Hepatocyte (in vitro differentiated cells): ENCODE results near the gene UMAD1. TPM values are rescaled to one million over a fixed set of nuclear protein-coding genes. Genes with fewer than 3 reads are reported as not detected.
A peak's percentile ranks its signal among the peaks of the same experiment; 100 is the strongest.

ENCODE experiments used
- DNase-seq: peaks from one replicate; pipeline ENCODE4 v3.0.0-alpha.2; 2016; ENCODE audit warnings: low spot score
- H2AFZ ChIP-seq: fragments of 200-600 bp; sonication (generic); 2 replicates; pipeline ENCODE4 v1.6.0; 2016; ENCODE audit warnings: antibody characterized with exemption, mild to moderate bottlenecking
- H3K27ac ChIP-seq: fragments of 200-600 bp; sonication (generic); 2 replicates; pipeline ENCODE4 v1.5.1; 2016; ENCODE audit warnings: mild to moderate bottlenecking
- H3K27me3 ChIP-seq: fragments of 200-600 bp; sonication (generic); 2 replicates; pipeline ENCODE4 v1.6.1; 2016
- H3K36me3 ChIP-seq: fragments of 200-600 bp; sonication (generic); replicated peaks from 2 replicates; pipeline ENCODE4 v1.5.1; 2016; ENCODE audit warnings: low read depth; ENCODE audit not compliant: insufficient read depth
- H3K4me1 ChIP-seq: fragments of 200-600 bp; sonication (generic); 2 replicates; pipeline ENCODE4 v1.5.1; 2016; ENCODE audit warnings: mild to moderate bottlenecking, moderate library complexity; ENCODE audit not compliant: insufficient read depth
- H3K4me2 ChIP-seq: fragments of 200-600 bp; sonication (generic); 2 replicates; pipeline ENCODE4 v1.6.0; 2016
- H3K4me3 ChIP-seq: fragments of 200-600 bp; sonication (generic); 2 replicates; pipeline ENCODE4 v1.5.1; 2016; ENCODE audit warnings: mild to moderate bottlenecking
- H3K79me2 ChIP-seq: fragments of 200-600 bp; sonication (generic); 2 replicates; pipeline ENCODE4 v1.6.0; 2017; ENCODE audit warnings: mild to moderate bottlenecking
- H3K9me2 ChIP-seq: fragments of 200-600 bp; sonication (generic); replicated peaks from 2 replicates; pipeline ENCODE4 v1.6.0; 2017; ENCODE audit warnings: mild to moderate bottlenecking; ENCODE audit not compliant: insufficient read depth
- H3K9me3 ChIP-seq: fragments of 200-600 bp; sonication (generic); 2 replicates; pipeline ENCODE4 v1.5.1; 2016; ENCODE audit warnings: low read depth, mild to moderate bottlenecking
- H4K20me1 ChIP-seq: fragments of 200-600 bp; sonication (generic); 2 replicates; pipeline ENCODE4 v1.6.0; 2016; ENCODE audit warnings: mild to moderate bottlenecking; ENCODE audit not compliant: insufficient read depth, poor library complexity, severe bottlenecking
- EZH2 ChIP-seq: fragments of 200-600 bp; sonication (generic); IDR thresholded peaks from 2 replicates; pipeline ENCODE4 v1.6.1; 2016; ENCODE audit warnings: antibody characterized with exemption, mild to moderate bottlenecking, borderline replicate concordance
- EZH2phosphoT487 ChIP-seq: fragments of 200-600 bp; sonication (generic); IDR thresholded peaks from one replicate; pipeline ENCODE4 v1.6.1; 2018; ENCODE audit warnings: antibody characterized with exemption, mild to moderate bottlenecking, low read depth, moderate library complexity; ENCODE audit not compliant: unreplicated experiment, severe bottlenecking
- WGBS: methylation state at CpG from one replicate; pipeline ENCODE4 v1.1.6; 2016; ENCODE audit warnings: low lambda C conversion rate; ENCODE audit errors: missing lambda C conversion rate; 5-methylcytosine and 5-hydroxymethylcytosine counted together
- polyA plus RNA-seq: library from polyadenylated mRNA; unstranded; fragments of >200 nt; fragmentation: Nextera tagmentation; extraction: Ambion mirVana; gene quantifications from 2 replicates; pipeline ENCODE4 v1.2.1, GENCODE V29; 2016
- total RNA-seq: library from RNA; depleted of rRNA; stranded (reverse); fragments of >200 nt; gene quantifications from 2 replicates; pipeline ENCODE4 v1.2.3, GENCODE V29; 2014
- TF ChIP-seq, protein P1 (sequence below): fragments of 200-600 bp; sonication (generic); IDR thresholded peaks from 2 replicates; pipeline ENCODE4 v1.5.1; 2016; ENCODE audit warnings: antibody characterized with exemption, mild to moderate bottlenecking; ENCODE audit not compliant: poor library complexity

Gene UMAD1
- total and polyA plus RNA-seq, 2 experiments from 2014 or later = 15.7 to 29.0 TPM

DNA sequence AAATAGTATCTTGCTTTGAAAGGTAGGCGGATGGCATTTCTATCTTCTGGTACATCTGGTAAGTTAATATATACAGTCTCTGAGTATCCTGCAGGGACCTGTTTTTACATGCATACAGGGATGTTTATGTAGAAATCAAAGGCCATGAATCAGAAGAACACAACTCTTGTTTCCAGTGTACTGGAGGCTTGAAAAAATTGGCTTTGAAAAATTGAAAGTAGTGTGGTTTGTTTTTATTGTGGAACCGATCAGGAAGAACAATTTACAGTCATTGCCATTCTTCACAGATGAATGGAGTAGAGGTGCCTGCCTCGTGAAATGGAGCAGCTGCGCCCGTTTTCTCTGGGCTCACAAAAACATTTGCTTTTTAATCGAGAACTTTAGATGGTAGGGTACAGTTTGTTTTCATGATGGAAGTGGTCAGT, 131.9 kb downstream of the UMAD1 start:
- H3K27ac ChIP-seq = peak overlapping the region; percentile 7
- WGBS = 53% methylated on average over 6 of the region's 6 CpGs
- TF ChIP-seq, protein P1, sequence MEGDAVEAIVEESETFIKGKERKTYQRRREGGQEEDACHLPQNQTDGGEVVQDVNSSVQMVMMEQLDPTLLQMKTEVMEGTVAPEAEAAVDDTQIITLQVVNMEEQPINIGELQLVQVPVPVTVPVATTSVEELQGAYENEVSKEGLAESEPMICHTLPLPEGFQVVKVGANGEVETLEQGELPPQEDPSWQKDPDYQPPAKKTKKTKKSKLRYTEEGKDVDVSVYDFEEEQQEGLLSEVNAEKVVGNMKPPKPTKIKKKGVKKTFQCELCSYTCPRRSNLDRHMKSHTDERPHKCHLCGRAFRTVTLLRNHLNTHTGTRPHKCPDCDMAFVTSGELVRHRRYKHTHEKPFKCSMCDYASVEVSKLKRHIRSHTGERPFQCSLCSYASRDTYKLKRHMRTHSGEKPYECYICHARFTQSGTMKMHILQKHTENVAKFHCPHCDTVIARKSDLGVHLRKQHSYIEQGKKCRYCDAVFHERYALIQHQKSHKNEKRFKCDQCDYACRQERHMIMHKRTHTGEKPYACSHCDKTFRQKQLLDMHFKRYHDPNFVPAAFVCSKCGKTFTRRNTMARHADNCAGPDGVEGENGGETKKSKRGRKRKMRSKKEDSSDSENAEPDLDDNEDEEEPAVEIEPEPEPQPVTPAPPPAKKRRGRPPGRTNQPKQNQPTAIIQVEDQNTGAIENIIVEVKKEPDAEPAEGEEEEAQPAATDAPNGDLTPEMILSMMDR = no peak
- TF ChIP-seq EZH2phosphoT487 (no peak), EZH2 (no peak)
- no peaks in the 10 kb centered on the region for H3K27me3 ChIP-seq
- no peak overlapping the region for H3K4me3 ChIP-seq
- no peaks in the 10 kb centered on the region for H3K79me2 ChIP-seq
- H3K9me2 ChIP-seq = no peaks in the 10 kb centered on the region
- H3K4me1 ChIP-seq = peaks cover 4% of the 10 kb centered on the region
- H2AFZ ChIP-seq = no peak overlapping the region
- H3K36me3 ChIP-seq = no peaks in the 10 kb centered on the region
- no peaks in the 10 kb centered on the region for H4K20me1 ChIP-seq
- no peak for DNase-seq
- H3K9me3 ChIP-seq = no peaks in the 10 kb centered on the region
- peak overlapping the region; percentile 21 for H3K4me2 ChIP-seq

DNA sequence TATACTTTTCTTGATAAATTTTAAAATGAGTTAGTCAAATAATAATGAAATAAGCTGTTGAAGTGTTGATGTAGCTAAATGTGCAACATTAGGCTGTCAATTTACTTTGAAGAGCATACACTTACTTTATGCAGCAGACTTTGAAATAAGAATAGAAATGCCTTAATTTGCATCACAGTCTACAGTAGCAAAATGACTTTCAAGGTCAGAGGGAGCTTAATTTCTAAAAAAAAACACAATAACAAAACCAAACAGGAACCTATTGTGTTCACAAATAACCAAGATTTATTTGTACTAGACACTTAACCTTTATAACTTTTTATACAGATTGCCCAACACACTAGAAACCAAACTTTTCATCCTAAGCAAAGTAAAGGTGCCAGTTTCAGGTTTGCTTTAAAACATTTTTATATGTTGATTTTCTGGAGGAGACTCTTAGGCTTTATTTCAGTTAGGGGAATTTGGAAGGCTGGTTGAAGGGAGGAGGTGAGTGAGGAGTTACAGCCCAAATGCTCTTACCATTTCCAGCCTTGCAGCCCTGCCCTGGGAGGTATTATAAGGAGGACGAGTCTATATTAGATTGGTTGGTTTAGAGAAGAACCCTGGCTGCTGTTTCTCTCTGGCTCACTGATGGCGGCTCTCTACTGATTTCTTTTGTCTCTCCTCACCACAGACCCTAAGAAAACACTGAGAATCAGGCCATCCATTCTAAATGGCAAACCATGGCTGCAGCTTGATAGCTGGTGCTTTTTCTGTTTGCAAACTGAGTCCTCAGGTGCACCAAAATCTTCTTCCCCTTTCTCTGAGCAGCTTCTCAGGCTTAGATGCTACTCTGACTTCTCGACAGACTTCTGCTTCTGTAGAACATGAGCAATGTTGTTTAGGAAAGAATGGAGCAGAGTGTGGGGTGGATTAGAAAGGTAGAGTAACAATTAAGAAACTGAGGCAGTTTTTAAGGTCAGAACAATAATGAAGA, 133.1 kb downstream of the UMAD1 start:
- Histone ChIP-seq H3K27ac (no peak overlapping the region), H3K9me2 (no peaks in the 10 kb centered on the region), H3K4me2 (no peak overlapping the region), H2AFZ (no peak overlapping the region), H3K27me3 (no peaks in the 10 kb centered on the region), H3K4me1 (peaks cover under 1% of the 10 kb centered on the region), H4K20me1 (no peaks in the 10 kb centered on the region), H3K4me3 (no peak overlapping the region), H3K36me3 (no peaks in the 10 kb centered on the region), H3K9me3 (no peaks in the 10 kb centered on the region), H3K79me2 (no peaks in the 10 kb centered on the region)
- TF ChIP-seq EZH2 = no peak
- TF ChIP-seq, protein P1 = no peak
- TF ChIP-seq EZH2phosphoT487 = no peak
- 85% methylated on average over 3 of the region's 3 CpGs for WGBS
- DNase-seq = no peak

DNA sequence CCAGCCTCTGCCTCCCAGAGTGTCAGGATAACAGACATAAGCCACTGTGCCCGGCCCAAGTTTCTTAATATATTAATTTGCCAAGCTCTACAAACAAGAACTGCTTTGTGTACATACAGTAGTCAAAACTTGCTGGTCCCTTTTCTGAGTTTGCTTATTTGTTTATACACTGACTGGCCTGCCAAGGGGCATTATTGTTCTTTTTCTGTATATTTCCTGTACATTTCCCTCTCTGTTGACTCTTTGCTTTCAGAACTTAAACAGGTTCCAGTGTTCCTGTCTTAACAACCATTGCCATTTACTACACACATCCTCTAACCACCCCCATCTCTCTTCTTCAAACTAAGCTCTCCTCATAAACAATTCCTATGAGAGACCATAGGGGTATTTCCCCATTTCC, 139.3 kb downstream of the UMAD1 start:
- H3K27ac ChIP-seq = no peak overlapping the region

More for the DNA sequence above, 139.3 kb downstream of the UMAD1 start:
- Histone ChIP-seq H3K79me2 (no peaks in the 10 kb centered on the region), H3K9me2 (no peaks in the 10 kb centered on the region), H3K36me3 (no peaks in the 10 kb centered on the region), H3K4me3 (no peak overlapping the region), H3K9me3 (no peaks in the 10 kb centered on the region), H3K4me1 (no peaks in the 10 kb centered on the region), H2AFZ (no peak overlapping the region), H3K27me3 (no peaks in the 10 kb centered on the region), H3K4me2 (no peak overlapping the region), H4K20me1 (no peaks in the 10 kb centered on the region)
- 100% methylated on average over 1 of the region's 1 CpG for WGBS
- DNase-seq = no peak
- TF ChIP-seq, protein P1 = no peak
- no peak for TF ChIP-seq EZH2phosphoT487
- TF ChIP-seq EZH2 = no peak
